ENCODE data around the gene CTTNBP2NL. TPM values are rescaled to one million over a fixed set of nuclear protein-coding genes. Genes with fewer than 3 reads are reported as not detected.

The CTTNBP2NL gene
- total RNA-seq, 2 donors from 2014 or later: 3.4 to 5.5 TPM

GRCh38 chr1:112505878-112506277 is 109.9 kb downstream of the CTTNBP2NL start:
- no peaks in the 10 kb centered on the region for H3K36me3 Mint-ChIP-seq

GRCh38 chr1:112506306-112506705 is 110.3 kb downstream of the CTTNBP2NL start:
- ATAC-seq: no peak
- Mint-ChIP-seq H3K27ac (no peak overlapping the region), H3K9me3 (no peaks in the 10 kb centered on the region), H3K36me3 (no peaks in the 10 kb centered on the region)
- DNase-seq (ENCODE audit: low spot score in 2 of 2): no peak

More at GRCh38 chr1:112505878-112506277, 109.9 kb downstream of the CTTNBP2NL start:
- DNase-seq (ENCODE audit: low spot score in 2 of 2) (no peak), ATAC-seq (no peak)
- no peak overlapping the region for H3K27ac Mint-ChIP-seq
- H3K9me3 Mint-ChIP-seq: no peaks in the 10 kb centered on the region

- no peaks in the 10 kb centered on the region for H3K36me3 Mint-ChIP-seq
- ATAC-seq: no peak
- DNase-seq (ENCODE audit: low spot score in 2 of 2): no peak
- no peaks in the 10 kb centered on the region for H3K9me3 Mint-ChIP-seq
- no peak overlapping the region for H3K27ac Mint-ChIP-seq
Observed at GRCh38 chr1:112506731-112507130, 110.7 kb downstream of the CTTNBP2NL start.

GRCh38 chr1:112507336-112507735 is 111.3 kb downstream of the CTTNBP2NL start:
- Mint-ChIP-seq H3K27ac (no peak overlapping the region), H3K9me3 (no peaks in the 10 kb centered on the region), H3K36me3 (no peaks in the 10 kb centered on the region)
- DNase-seq (ENCODE audit: low spot score in 2 of 2): no peak
- no peak for ATAC-seq

GRCh38 chr1:112507921-112508277 is 111.9 kb downstream of the CTTNBP2NL start:
- no peak overlapping the region for H3K27ac Mint-ChIP-seq
- no peaks in the 10 kb centered on the region for H3K36me3 Mint-ChIP-seq
- no peaks in the 10 kb centered on the region for H3K9me3 Mint-ChIP-seq
- ATAC-seq (peak in 1 of 2 donors; percentile 41), DNase-seq (ENCODE audit: low spot score in 2 of 2) (no peak)

GRCh38 chr1:112508278-112509004 is 112.4 kb downstream of the CTTNBP2NL start, which contains the start of gene WNT2B:
Gene WNT2B, plus strand, starts transcription at chr1:112508965. Its CDS starts 298 bp downstream, at chr1:112509263.
- DNase-seq (ENCODE audit: low spot score in 2 of 2) (peak; percentile 49 to 61), ATAC-seq (peak; percentile 76 to 80)
- H3K36me3 Mint-ChIP-seq: no peaks in the 10 kb centered on the region
- no peak within 1 kb of the TSS for H3K27ac Mint-ChIP-seq
- H3K9me3 Mint-ChIP-seq: no peaks in the 10 kb centered on the region

GRCh38 chr1:112509005-112509659 is 113.1 kb downstream of the CTTNBP2NL start:
- ATAC-seq (peak; percentile 25 to 40), DNase-seq (ENCODE audit: low spot score in 2 of 2) (peak in 1 of 2 donors; percentile 27)

GRCh38 chr1:112509660-112510178 is 113.7 kb downstream of the CTTNBP2NL start:
- Mint-ChIP-seq H3K9me3 (no peaks in the 10 kb centered on the region), H3K27ac (no peak overlapping the region), H3K36me3 (no peaks in the 10 kb centered on the region)
- no peak for DNase-seq (ENCODE audit: low spot score in 2 of 2)
- ATAC-seq: no peak

More at GRCh38 chr1:112509005-112509659, 113.1 kb downstream of the CTTNBP2NL start:
- Mint-ChIP-seq H3K9me3 (no peaks in the 10 kb centered on the region), H3K36me3 (no peaks in the 10 kb centered on the region), H3K27ac (no peak overlapping the region)

GRCh38 chr1:112510340-112510739 is 114.3 kb downstream of the CTTNBP2NL start:
- H3K27ac Mint-ChIP-seq: no peak overlapping the region
- no peak for ATAC-seq
- no peaks in the 10 kb centered on the region for H3K36me3 Mint-ChIP-seq
- DNase-seq (ENCODE audit: low spot score in 2 of 2): no peak
- H3K9me3 Mint-ChIP-seq: no peaks in the 10 kb centered on the region

Other genes starting within 250 kb of the CTTNBP2NL start
- under 1 TPM; 0.11 to 0.16 TPM for gene WNT2B, start 112.8 kb downstream of the CTTNBP2NL start, total RNA-seq
- gene ST7L, start 222.9 kb downstream of the CTTNBP2NL start, total RNA-seq: 10 to 100 TPM; 10.5 to 11.4 TPM
- gene CAPZA1, start 223.6 kb downstream of the CTTNBP2NL start, total RNA-seq: 100 to 1,000 TPM; 250 to 276 TPM

Measured in activated naive CD4-positive, alpha-beta T cell treated with anti-CD3 and anti-CD28 coated beads, Interleukin-2, amount 50 U/mL, for 72 hours (primary cell).